Osteocyte (in vitro differentiated cells): ENCODE measurements around the gene MRTFA. TPM values are rescaled to one million over a fixed set of nuclear protein-coding genes. Genes with fewer than 3 reads are reported as not detected.
A peak's percentile ranks its signal among the peaks of the same experiment; 100 is the strongest.

Experiments
- DNase-seq: peaks from one replicate; pipeline ENCODE4 v3.0.0; 2021; ENCODE audit warnings: mixed read lengths; ENCODE audit not compliant: unreplicated experiment; ENCODE audit errors: extremely low spot score
- H3K27ac Mint-ChIP-seq: one replicate; pipeline ENCODE4 v1.8.0; 2021; ENCODE audit warnings: mild to moderate bottlenecking, mixed read lengths; ENCODE audit not compliant: unreplicated experiment
- H3K27me3 Mint-ChIP-seq: one replicate; pipeline ENCODE4 v1.8.0; 2021; ENCODE audit warnings: mixed read lengths; ENCODE audit not compliant: unreplicated experiment
- H3K36me3 Mint-ChIP-seq: one replicate; pipeline ENCODE4 v1.8.0; 2021; ENCODE audit warnings: mixed read lengths; ENCODE audit not compliant: unreplicated experiment
- H3K4me1 Mint-ChIP-seq: one replicate; pipeline ENCODE4 v1.8.0; 2021; ENCODE audit warnings: mixed read lengths; ENCODE audit not compliant: unreplicated experiment
- H3K4me3 Mint-ChIP-seq: one replicate; pipeline ENCODE4 v1.8.0; 2021; ENCODE audit warnings: mild to moderate bottlenecking, moderate library complexity, mixed read lengths; ENCODE audit not compliant: unreplicated experiment
- H3K9me3 Mint-ChIP-seq: one replicate; pipeline ENCODE4 v1.8.0; 2021; ENCODE audit warnings: mixed read lengths; ENCODE audit not compliant: unreplicated experiment
- total RNA-seq: library from RNA; stranded (reverse); gene quantifications from 2 replicates; pipeline ENCODE4 v1.2.1, GENCODE V29; 2021
- TF ChIP-seq, protein P1 (sequence below): fragments of 200-600 bp; sonication (generic); IDR thresholded peaks from 2 replicates; pipeline ENCODE4 v1.5.0; 2021; ENCODE audit warnings: antibody characterized with exemption, mild to moderate bottlenecking, moderate library complexity

MRTFA gene
- total RNA-seq, 1 donor from 2014 or later, result 59.0 TPM

DNA sequence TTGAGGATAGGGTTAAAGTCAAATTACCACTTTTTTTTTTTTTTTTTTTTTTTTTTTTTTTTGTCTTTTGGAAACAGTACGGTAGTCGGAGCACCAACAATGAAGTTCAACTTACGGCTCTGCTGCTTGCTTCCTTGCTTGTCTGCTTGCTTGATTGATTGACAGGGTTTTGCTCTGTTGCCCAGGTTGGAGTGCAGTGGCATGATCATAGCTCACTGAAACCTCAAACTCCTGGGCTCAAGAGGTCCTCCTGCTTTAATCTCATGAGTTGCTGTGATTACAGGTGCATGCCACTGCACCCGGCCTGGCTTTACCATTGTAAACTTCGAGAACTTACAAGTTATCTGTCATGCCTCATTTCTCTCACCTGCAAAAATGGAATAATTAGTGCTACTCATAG is 260.4 kb downstream of the MRTFA start:
- Mint-ChIP-seq H3K27ac (no peak overlapping the region), H3K9me3 (no peaks in the 10 kb centered on the region), H3K36me3 (peaks cover 2% of the 10 kb centered on the region), H3K27me3 (no peaks in the 10 kb centered on the region), H3K4me3 (no peak overlapping the region), H3K4me1 (peaks cover 11% of the 10 kb centered on the region)
- no peak for DNase-seq
- TF ChIP-seq, protein P1, sequence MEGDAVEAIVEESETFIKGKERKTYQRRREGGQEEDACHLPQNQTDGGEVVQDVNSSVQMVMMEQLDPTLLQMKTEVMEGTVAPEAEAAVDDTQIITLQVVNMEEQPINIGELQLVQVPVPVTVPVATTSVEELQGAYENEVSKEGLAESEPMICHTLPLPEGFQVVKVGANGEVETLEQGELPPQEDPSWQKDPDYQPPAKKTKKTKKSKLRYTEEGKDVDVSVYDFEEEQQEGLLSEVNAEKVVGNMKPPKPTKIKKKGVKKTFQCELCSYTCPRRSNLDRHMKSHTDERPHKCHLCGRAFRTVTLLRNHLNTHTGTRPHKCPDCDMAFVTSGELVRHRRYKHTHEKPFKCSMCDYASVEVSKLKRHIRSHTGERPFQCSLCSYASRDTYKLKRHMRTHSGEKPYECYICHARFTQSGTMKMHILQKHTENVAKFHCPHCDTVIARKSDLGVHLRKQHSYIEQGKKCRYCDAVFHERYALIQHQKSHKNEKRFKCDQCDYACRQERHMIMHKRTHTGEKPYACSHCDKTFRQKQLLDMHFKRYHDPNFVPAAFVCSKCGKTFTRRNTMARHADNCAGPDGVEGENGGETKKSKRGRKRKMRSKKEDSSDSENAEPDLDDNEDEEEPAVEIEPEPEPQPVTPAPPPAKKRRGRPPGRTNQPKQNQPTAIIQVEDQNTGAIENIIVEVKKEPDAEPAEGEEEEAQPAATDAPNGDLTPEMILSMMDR, result no peak

- Mint-ChIP-seq H3K4me3 (no peak overlapping the region), H3K36me3 (peaks cover 2% of the 10 kb centered on the region), H3K4me1 (peaks cover 11% of the 10 kb centered on the region), H3K27ac (no peak overlapping the region), H3K27me3 (no peaks in the 10 kb centered on the region), H3K9me3 (no peaks in the 10 kb centered on the region)
- TF ChIP-seq, protein P1, result no peak
- DNase-seq, result no peak
These were observed 262.0 kb downstream of the MRTFA start for GRCh38 chr22:40374567-40374966.

DNA sequence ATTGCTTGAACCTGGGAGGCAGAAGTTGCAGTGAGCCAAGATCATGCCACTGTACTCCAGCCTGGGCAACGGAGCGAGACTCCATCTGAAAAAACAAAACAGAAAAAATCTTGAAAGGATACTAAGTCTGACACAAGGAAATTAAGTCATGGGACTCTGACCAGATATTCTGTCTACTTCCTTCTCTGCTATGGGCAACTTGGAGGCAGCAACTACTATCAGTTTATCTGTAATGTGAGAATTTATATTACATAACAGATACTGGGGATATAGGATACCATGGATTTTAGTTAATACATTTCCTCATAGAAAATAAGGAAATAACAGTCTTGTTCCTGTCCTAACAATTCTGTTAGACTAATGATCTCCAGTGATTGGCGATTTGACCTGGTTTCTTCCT is 267.7 kb downstream of the MRTFA start:
- Mint-ChIP-seq H3K9me3 (no peaks in the 10 kb centered on the region), H3K4me1 (peaks cover 11% of the 10 kb centered on the region), H3K36me3 (peaks cover 39% of the 10 kb centered on the region), H3K4me3 (no peak overlapping the region), H3K27me3 (no peaks in the 10 kb centered on the region), H3K27ac (peak overlapping the region; percentile 27)
- TF ChIP-seq, protein P1, result no peak
- no peak for DNase-seq

- Mint-ChIP-seq H3K9me3 (no peaks in the 10 kb centered on the region), H3K4me1 (peaks cover 11% of the 10 kb centered on the region), H3K4me3 (no peak overlapping the region), H3K36me3 (peaks cover 45% of the 10 kb centered on the region), H3K27me3 (no peaks in the 10 kb centered on the region), H3K27ac (no peak overlapping the region)
- TF ChIP-seq, protein P1, result no peak
- no peak for DNase-seq
These were observed 268.5 kb downstream of the MRTFA start for GRCh38 chr22:40368016-40368415.

- H3K27me3 Mint-ChIP-seq, result no peaks in the 10 kb centered on the region
- H3K27ac Mint-ChIP-seq, result no peak overlapping the region
- H3K4me3 Mint-ChIP-seq, result no peak overlapping the region
- no peaks in the 10 kb centered on the region for H3K9me3 Mint-ChIP-seq
- TF ChIP-seq, protein P1, result no peak
- peaks cover 7% of the 10 kb centered on the region for H3K4me1 Mint-ChIP-seq
- peaks cover 52% of the 10 kb centered on the region for H3K36me3 Mint-ChIP-seq
- DNase-seq, result no peak
These were observed 269.2 kb downstream of the MRTFA start for GRCh38 chr22:40367342-40367741.
